GOT3 (cell line): ENCODE measurements around the gene TMEM63C.
"Not testable (repeated sequence)": the region's sequence is repeated elsewhere in the genome, so short reads cannot be mapped to it uniquely, and the experiment has no call there.

Experiments
- DNase-seq: peaks from one replicate; lab custom pipeline; 2025; ENCODE audit warnings: mixed read lengths; lab: John Stamatoyannopoulos, UW

The TMEM63C gene

GRCh38 chr14:77154421-77154820, 27.2 kb upstream of the TMEM63C start:
- no peak for DNase-seq

- DNase-seq = no peak
These were observed 26.5 kb upstream of the TMEM63C start for GRCh38 chr14:77155083-77155482.

DNA sequence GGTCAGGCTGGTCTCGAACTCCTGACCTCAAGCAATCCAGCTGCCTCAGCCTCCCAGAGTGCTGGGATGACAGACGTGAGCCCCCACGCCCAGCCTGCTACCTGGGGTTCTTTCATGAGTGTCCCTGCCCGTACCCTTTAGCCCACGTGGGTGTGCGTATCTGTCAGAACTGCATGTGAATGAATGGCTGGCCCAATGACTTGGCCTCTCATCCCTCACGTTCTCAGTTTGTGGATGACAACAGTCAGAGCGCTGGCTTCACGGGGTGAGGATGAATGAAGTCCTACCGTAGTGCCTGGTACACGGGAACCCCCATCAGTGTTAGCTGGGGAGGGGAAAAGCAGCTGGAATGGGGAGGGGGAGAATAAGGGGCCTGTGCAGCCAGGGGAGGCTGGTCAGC, 23.9 kb upstream of the TMEM63C start:
- no peak for DNase-seq

GRCh38 chr14:77158175-77158881, 23.3 kb upstream of the TMEM63C start:
- DNase-seq = no peak

GRCh38 chr14:77158882-77159255, 22.7 kb upstream of the TMEM63C start:
- no peak for DNase-seq

DNA sequence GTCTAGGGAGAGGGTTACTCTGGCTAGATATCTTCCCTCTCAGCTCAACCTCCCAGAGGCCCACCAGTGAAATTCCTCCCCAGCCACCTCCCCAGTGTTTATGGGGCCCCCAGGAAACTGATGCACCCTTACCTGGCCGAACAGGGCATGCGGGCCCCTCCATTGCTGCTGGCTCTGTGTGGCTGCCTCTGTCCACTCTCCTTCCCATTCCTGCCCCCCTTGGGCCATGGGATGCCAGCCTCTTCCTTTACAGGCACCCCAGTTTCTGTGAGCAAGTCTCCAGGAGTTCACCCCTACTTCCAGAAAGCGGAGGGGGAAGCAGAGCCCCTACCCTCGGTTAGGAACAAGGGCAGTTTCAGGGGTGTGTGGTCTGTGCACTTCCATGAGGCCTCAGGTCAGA, 20.6 kb upstream of the TMEM63C start:
- DNase-seq = no peak

- no peak for DNase-seq
These were observed 11.6 kb upstream of the TMEM63C start for GRCh38 chr14:77170045-77170444.

DNA sequence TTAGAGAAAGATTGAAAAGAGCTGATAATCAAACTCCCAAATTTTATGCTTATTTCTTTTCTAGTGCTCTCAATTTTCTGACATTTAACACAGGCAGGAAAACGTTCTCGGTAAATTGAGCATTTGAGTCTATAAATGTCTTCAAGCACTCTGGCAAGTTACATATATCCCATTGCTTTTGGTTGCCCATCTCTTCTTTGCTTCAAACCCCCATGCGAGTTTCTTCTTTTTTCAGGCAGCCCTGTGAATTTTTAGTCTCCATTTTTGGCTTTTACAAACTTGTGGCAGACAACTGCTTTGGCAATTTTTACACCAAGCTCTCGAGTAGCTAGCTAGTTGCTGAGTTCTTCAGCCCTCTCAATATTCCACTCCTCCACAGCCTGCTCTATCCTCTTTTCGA, 8.7 kb upstream of the TMEM63C start:
- no peak for DNase-seq

- not testable (repeated sequence) for DNase-seq
These were observed 7.5 kb upstream of the TMEM63C start for GRCh38 chr14:77173911-77174617.

DNA sequence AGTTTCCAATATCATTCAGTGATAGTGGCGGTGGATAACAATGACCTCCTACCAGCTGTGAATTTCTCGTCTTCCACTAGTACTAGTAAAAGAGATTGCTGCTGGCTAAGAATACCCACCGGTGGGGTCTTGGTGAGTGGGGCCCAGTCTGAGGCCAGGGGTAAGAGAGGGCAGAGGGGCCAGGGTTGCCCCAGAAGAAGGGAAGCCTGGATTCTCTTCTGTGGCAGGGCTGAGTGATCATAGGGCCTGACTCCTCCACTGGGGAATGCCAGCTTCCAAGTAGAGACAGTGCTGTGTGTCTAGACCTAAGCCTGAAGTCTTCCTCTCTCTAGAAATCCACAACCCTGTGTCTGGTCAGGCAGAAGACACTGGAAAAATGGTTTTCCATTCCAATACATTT, 5.8 kb upstream of the TMEM63C start:
- no peak for DNase-seq

DNA sequence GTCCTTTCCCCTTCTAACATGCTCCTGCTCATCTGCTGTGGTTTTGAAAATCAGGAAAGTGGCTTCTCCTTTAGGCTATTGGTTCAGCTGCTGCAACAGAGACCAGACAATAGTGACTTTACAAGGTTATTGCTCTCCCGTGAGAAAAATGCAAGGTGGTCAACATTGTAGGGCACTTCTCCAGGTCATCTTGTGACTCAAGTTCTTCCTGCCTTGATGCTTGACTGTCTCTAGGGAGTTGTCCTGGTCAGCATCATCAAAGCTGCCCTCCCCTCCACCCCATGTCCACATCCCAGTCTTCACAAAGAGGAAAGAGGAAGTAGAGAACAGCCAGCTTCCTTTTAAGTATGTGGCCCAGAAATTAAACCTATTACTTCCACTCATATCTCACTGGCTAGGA, 3.9 kb upstream of the TMEM63C start:
- DNase-seq = no peak

DNA sequence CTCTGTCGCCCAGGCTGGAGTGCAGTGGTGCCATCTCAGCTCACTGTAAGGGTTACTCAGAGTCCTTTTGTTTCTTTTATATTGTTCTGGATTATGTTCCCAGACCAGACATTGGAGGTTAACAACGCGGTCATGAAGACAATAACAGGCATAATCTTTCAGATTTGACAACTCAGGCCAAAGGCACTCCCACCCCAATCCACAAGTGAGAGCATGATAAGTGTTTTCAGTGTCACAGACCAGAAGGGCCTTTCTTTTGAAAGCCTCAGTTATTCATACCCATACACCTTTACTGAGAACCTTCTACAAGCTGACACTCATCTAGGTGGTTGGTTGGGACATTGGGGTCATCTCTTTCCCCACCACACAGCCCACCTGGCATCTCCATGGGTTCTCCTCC, 2.9 kb upstream of the TMEM63C start:
- no peak for DNase-seq

DNA sequence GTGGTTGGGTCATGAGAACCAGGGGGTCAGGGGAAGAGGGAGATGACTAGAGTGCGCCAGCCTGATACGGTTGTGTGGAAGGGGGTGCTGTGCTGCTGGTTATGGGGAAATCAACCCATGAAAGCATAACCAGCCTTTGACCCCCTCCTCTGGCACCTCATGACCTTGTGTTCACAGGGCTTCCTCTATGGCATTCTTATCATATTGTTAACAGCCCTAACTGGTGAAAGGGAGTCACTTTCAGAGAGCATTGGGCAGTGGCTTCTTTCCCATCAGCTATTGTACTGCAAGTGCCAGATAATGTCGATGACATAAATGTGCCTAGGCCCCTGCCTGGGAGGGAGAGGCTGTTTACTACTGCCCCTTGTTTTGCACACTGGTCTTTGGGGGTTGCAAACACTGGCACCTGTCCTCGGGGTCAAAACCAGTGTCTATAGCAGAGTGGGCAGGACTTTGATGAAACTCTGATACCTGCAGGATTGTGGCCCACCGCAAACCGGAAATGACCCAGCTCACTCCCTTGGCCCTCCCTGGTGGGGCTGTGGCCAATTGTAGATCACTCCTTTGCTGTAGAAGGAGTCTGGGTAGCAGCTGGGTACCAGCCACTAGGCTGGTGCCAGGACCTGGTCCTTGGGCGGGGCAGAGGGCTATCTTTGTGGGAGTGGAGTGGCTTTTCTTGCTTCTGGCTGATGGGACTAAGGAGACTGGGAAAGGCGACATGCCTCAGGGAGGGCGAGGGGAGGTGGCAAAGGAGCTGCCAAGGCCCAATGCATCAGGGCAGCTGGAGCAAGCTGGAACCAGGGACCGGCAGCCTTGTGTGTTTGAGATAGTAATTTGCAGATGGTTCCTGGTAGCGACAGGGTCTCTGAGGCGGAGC, 634 bp upstream of the TMEM63C start:
- DNase-seq = no peak

DNA sequence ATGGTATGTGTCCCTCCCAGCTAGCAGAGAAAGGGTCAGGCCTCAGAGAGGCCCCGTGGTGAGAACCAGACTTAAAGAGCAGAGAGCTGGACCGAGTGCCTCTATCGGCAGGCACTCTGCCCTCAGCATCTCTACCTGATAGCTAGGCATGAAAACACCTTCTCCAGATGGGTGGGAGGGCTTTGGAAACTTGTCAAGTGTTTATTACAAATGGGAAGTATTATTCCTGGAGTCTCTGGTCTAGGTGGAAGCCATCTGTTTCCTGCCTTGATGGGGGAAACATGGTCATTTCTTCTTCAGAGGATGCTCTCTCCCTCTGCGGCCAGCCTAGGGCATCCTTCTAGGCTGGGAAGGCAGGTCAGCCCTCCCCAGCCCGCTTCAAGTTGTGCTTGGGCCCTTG, 2.3 kb downstream of the TMEM63C start:
- DNase-seq = no peak

DNA sequence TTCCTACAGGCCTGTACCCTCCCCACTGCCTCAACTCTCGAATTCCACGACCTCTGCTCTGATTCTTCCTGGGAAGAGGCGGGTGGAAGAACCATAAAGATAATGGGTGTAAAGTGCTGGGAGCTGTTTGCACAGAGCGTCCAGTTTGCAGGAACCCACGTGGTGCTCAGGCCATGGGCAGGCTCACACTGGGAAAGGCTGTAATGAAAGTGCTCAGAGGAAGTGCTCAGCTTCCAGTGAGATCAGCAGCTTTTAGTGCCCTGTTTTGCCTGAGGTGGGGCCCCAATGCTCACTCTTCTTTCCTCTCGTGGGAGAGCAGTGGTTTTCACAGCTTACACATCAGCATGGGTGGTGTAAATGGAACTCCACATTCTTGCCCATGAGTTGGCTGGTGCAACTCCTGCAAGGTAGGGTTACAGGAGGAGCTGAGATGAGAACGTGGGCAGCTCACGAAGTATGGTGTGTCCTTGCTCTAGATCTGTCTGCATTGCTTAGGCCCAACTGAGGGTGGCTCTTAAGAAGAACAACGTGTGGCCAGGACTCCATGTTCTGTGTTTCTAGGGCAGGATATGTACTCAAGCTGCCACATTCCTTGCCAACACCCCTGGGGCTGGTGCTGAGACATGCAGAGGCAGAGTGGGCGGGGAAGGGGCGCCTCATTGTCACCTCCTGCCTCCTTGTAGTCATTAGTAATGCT, 2.9 kb downstream of the TMEM63C start:
- DNase-seq = no peak

DNA sequence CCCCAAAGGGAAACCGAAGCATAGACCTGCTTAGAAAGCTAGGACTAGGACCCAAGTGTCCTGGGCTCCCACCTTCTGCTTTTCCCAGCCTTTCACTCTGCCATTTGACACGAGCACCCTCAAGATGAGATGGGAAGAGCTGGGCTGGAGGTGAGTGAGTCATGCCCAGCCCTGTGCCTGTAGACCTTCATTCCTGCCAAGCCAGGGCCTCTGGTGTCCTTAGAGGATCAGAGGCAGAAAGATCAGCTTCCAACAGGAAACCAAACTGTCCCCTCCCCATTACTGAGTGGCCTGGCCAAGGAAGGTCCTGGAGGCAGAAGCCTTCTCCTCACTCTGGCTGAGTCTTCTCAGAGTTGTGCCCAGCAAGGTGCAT, 3.5 kb downstream of the TMEM63C start:
- DNase-seq = no peak

- DNase-seq = no peak
These were observed 5.5 kb downstream of the TMEM63C start for GRCh38 chr14:77186911-77187648.

DNA sequence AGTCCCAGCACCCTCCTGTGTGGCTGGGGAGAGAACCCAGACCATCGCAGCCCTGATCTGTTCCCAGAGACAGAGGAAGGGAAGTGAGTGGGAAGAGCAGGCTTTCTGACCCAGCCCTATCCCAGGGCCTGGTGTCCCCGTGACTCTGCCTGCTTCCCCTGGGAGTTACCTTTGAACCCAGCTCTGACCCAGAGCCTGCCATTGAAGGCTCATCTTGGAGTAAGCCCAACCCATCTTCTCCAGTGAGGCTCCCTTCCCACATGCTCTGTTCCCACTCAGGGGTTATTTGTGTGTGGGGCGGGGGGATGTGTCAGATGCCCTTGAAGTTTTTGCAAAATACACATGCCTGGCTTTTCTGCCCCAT, 6.0 kb downstream of the TMEM63C start:
- no peak for DNase-seq

GRCh38 chr14:77189479-77189878, 7.9 kb downstream of the TMEM63C start:
- no peak for DNase-seq

DNA sequence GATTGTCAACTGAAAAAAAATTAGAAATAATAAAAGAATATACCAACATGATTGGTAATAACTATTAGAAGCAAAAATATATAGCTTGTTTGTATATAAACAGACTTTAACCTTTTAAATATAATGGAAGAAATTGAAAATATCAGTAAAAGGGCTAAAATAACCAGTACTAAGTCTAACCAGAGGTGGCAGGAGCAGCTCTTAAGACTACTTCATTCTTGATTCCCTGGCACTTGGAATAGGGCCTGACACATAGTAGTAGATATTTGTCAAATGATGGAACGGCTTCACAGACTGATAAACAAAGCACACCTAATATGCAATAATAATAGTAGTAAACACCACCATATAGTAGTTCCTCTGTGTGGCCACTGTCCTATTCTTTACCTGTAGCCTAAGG, 9.4 kb downstream of the TMEM63C start:
- no peak for DNase-seq

- no peak for DNase-seq
These were observed 13.1 kb downstream of the TMEM63C start for GRCh38 chr14:77194706-77195105.

DNA sequence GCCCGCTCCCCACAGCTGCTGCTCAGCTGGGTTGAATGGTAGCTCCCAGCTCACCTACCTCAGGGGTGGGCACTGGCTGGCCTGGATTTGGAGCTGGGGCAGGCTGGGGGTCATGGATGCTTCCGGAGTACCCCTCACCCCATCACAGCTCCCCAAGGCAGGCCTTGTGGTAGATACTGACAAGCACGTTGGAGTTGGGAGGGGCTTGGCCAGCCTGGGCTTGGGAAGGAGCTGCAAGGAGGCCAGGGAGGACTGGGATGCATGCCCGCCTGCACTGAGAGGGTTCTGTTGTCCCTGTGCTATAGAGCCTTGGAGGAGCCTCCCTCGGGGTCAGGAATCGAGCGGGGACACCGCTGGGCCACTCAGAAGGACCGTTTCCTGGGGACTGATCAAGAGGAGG, 14.2 kb downstream of the TMEM63C start:
- DNase-seq = no peak
